H1 (cell line): ENCODE measurements around the gene CNNM1. TPM values are rescaled to one million over a fixed set of nuclear protein-coding genes. Genes with fewer than 3 reads are reported as not detected.

Experiments used
- BRCA1 ChIP-seq: IDR thresholded peaks from 2 replicates; pipeline ENCODE4 v1.6.1; 2012; ENCODE audit warnings: low read depth, low read length, improper control_type of control experiment
- EP300 ChIP-seq, 2 experiments: IDR thresholded peaks; 1 replicate in 1 of 2; 2 replicates in 1 of 2; pipeline ENCODE4 v1.6.1; 2011 to 2012; ENCODE audit warnings: low read depth in 2 of 2, low read length in 2 of 2, mild to moderate bottlenecking in 2 of 2, borderline replicate concordance in 1 of 2, inconsistent platforms in 1 of 2, moderate library complexity in 1 of 2
- GABPA ChIP-seq: IDR thresholded peaks from 2 replicates; pipeline ENCODE4 v1.6.1; 2011; ENCODE audit warnings: mild to moderate bottlenecking, low read length, moderate library complexity, borderline replicate concordance; ENCODE audit not compliant: insufficient read depth
- NRF1 ChIP-seq: IDR thresholded peaks from 2 replicates; pipeline ENCODE4 v1.6.1; 2011; ENCODE audit warnings: mild to moderate bottlenecking, low read depth, low read length, improper control_type of control experiment
- POU5F1 ChIP-seq: IDR thresholded peaks from 2 replicates; pipeline ENCODE4 v1.6.1; 2011; ENCODE audit warnings: low read depth, mild to moderate bottlenecking, low read length, moderate library complexity
- RAD21 ChIP-seq, 2 experiments: IDR thresholded peaks in 1 of 2; conservative IDR thresholded peaks in 1 of 2; 2 replicates each; pipeline ENCODE4 v1.6.1; 2011; ENCODE audit warnings: low read depth in 2 of 2, low read length in 2 of 2, improper control_type of control experiment in 1 of 2, inconsistent platforms in 1 of 2, mild to moderate bottlenecking in 1 of 2, moderate library complexity in 1 of 2
- TAF1 ChIP-seq: IDR thresholded peaks from 2 replicates; pipeline ENCODE4 v1.6.1; 2011; ENCODE audit warnings: mild to moderate bottlenecking, low read depth, low read length
- TCF12 ChIP-seq: IDR thresholded peaks from 2 replicates; pipeline ENCODE4 v1.6.1; 2011; ENCODE audit warnings: low read depth, mild to moderate bottlenecking, low read length
- polyA plus RNA-seq, 7 experiments: library from polyadenylated mRNA; depleted of rRNA in 3 of 7; stranded (reverse) in 5 of 7; unstranded in 2 of 7; fragments of >200 nt in 5 of 7; fragments of 200-250 nt in 2 of 7; gene quantifications; 1 replicate in 5 of 7; 2 replicates in 1 of 7; 4 replicates in 1 of 7; pipeline versions ENCODE4 v1.2.1 to v1.2.3, GENCODE V29; 2011 to 2013; ENCODE audit warnings: missing spikeins in 2 of 7, mixed read lengths in 2 of 7
- total RNA-seq: library from RNA; stranded (reverse); fragmentation: NEBNext Ultra II Directional; extraction: Animal tissue kit (Norgen Biotek cat#: 25700); gene quantifications from 2 replicates; pipeline ENCODE4 v1.2.1, GENCODE V29; 2021

The CNNM1 gene
- total and polyA plus RNA-seq, 2 of the 8 experiments (the other 6 are each of a cell fraction or from before 2014, with no cell fraction given) = 0.74 to 0.92 TPM

- TF ChIP-seq RAD21 (IDR thresholded peaks at IDR 0.05 in 1 of 2, conservative IDR thresholded peaks at IDR 0.05 in 1 of 2; ENCODE audit: low read depth in 2 of 2, low read length in 2 of 2) (no peak), GABPA (no peak), EP300 (IDR thresholded peaks at IDR 0.05; ENCODE audit: borderline replicate concordance in 1 of 2, low read depth in 2 of 2, low read length in 2 of 2) (no peak), BRCA1 (no peak), POU5F1 (no peak), TCF12 (no peak), TAF1 (no peak), NRF1 (no peak)
Observed at GRCh38 chr10:99347672-99348071, 18.5 kb downstream of the CNNM1 start (continued).
